CD14-positive monocyte (primary cell): ENCODE measurements around the gene C1QTNF6. TPM values are rescaled to one million over a fixed set of nuclear protein-coding genes. Genes with fewer than 3 reads are reported as not detected.

Source experiments
- DNase-seq, 3 donors: peaks; one replicate each; pipeline ENCODE4 v3.0.0-alpha.2; 2011 to 2022
- H2AFZ ChIP-seq: 2 replicates; pipeline ENCODE4 v1.6.0; 2012; ENCODE audit warnings: mild to moderate bottlenecking, low read depth, low read length, inconsistent platforms; ENCODE audit not compliant: insufficient read depth, poor library complexity, severe bottlenecking
- H3K27ac ChIP-seq, 2 donors: 1 replicate in 1 of 2; 2 replicates in 1 of 2; pipeline ENCODE4 v1.5.1; 2012 to 2013; ENCODE audit warnings: low read length in 2 of 2, control low read depth in 1 of 2, inconsistent platforms in 1 of 2, low read depth in 1 of 2, mild to moderate bottlenecking in 1 of 2
- H3K27me3 ChIP-seq, 2 donors: one replicate each; pipeline versions ENCODE4 v1.6.0 to v1.6.1; 2011 to 2013; ENCODE audit warnings: low read length in 2 of 2; ENCODE audit not compliant: control insufficient read depth in 2 of 2, insufficient read depth in 2 of 2
- H3K36me3 ChIP-seq, 2 donors: replicated peaks in 1 of 2; 1 replicate in 1 of 2; 2 replicates in 1 of 2; pipeline versions ENCODE4 v1.5.1 to v1.6.1; 2012 to 2013; ENCODE audit warnings: low read length in 2 of 2, control low read depth in 1 of 2, inconsistent platforms in 1 of 2, mild to moderate bottlenecking in 1 of 2; ENCODE audit not compliant: insufficient read depth in 2 of 2, control insufficient read depth in 1 of 2
- H3K4me1 ChIP-seq, 2 donors: 1 replicate in 1 of 2; 2 replicates in 1 of 2; pipeline versions ENCODE4 v1.5.1 to v1.6.1; 2012 to 2013; ENCODE audit warnings: low read length in 2 of 2, control low read depth in 1 of 2, inconsistent platforms in 1 of 2, mild to moderate bottlenecking in 1 of 2, moderate library complexity in 1 of 2; ENCODE audit not compliant: insufficient read depth in 2 of 2, control insufficient read depth in 1 of 2
- H3K4me2 ChIP-seq: replicated peaks from 2 replicates; pipeline ENCODE3; 2012; ENCODE audit warnings: low read length, moderate library complexity, mild to moderate bottlenecking; ENCODE audit not compliant: poor library complexity, severe bottlenecking; ENCODE audit errors: extremely low read depth
- H3K4me3 ChIP-seq, 3 experiments: fragments of 200-600 bp in 1 of 3; sonication (generic) in 1 of 3; replicated peaks in 1 of 3; 1 replicate in 2 of 3; 2 replicates in 1 of 3; pipeline ENCODE4 v1.5.1; 2011 to 2013; ENCODE audit warnings: low read length in 3 of 3, mild to moderate bottlenecking in 3 of 3, control low read depth in 2 of 3, low read depth in 2 of 3, inconsistent platforms in 1 of 3, moderate library complexity in 1 of 3
- H3K79me2 ChIP-seq: 2 replicates; pipeline ENCODE4 v1.6.0; 2012; ENCODE audit warnings: mild to moderate bottlenecking, control low read depth, inconsistent platforms, low read length, moderate library complexity; ENCODE audit not compliant: insufficient read depth
- H3K9ac ChIP-seq: 2 replicates; pipeline ENCODE4 v1.6.0; 2017; ENCODE audit warnings: low read length, mild to moderate bottlenecking; ENCODE audit not compliant: insufficient read depth, poor library complexity, severe bottlenecking
- H3K9me3 ChIP-seq, 2 donors: replicated peaks in 1 of 2; 1 replicate in 1 of 2; 2 replicates in 1 of 2; pipeline versions ENCODE4 v1.5.1 to v1.6.1; 2012 to 2013; ENCODE audit warnings: low read length in 2 of 2, control low read depth in 1 of 2; ENCODE audit not compliant: control insufficient read depth in 1 of 2, insufficient read depth in 1 of 2
- H4K20me1 ChIP-seq: 2 replicates; pipeline ENCODE4 v1.6.0; 2012; ENCODE audit warnings: mild to moderate bottlenecking, low read length, control low read depth, moderate library complexity; ENCODE audit not compliant: insufficient read depth
- H3K27ac Mint-ChIP-seq, 7 donors: one replicate each; pipeline ENCODE4 v1.8.0; 2020; ENCODE audit warnings: mild to moderate bottlenecking in 7 of 7, mixed read lengths in 7 of 7, moderate library complexity in 6 of 7, inconsistent platforms in 2 of 7
- H3K27me3 Mint-ChIP-seq, 3 donors: one replicate each; pipeline ENCODE4 v1.8.0; 2021 to 2022; ENCODE audit warnings: low read depth in 3 of 3, mild to moderate bottlenecking in 3 of 3, mixed read lengths in 3 of 3, moderate library complexity in 3 of 3, inconsistent platforms in 1 of 3
- H3K36me3 Mint-ChIP-seq, 2 donors: one replicate each; pipeline ENCODE4 v1.8.0; 2020; ENCODE audit warnings: mixed read lengths in 2 of 2, inconsistent platforms in 1 of 2, mild to moderate bottlenecking in 1 of 2
- H3K4me1 Mint-ChIP-seq: one replicate; pipeline ENCODE4 v1.8.0; 2020; ENCODE audit warnings: mild to moderate bottlenecking, mixed read lengths
- H3K4me3 Mint-ChIP-seq, 2 donors: one replicate each; pipeline ENCODE4 v1.8.0; 2020; ENCODE audit warnings: mild to moderate bottlenecking in 2 of 2, mixed read lengths in 2 of 2, moderate library complexity in 1 of 2
- H3K9me3 Mint-ChIP-seq, 7 donors: one replicate each; pipeline ENCODE4 v1.8.0; 2020 to 2022; ENCODE audit warnings: mixed read lengths in 7 of 7, mild to moderate bottlenecking in 6 of 7, moderate library complexity in 6 of 7, inconsistent platforms in 2 of 7
- WGBS: methylation state at CpG from one replicate; pipeline ENCODE4 v1.1.5; 2013; ENCODE audit warnings: missing lambda C conversion rate; ENCODE audit not compliant: insufficient coverage; 5-methylcytosine and 5-hydroxymethylcytosine counted together
- intact Hi-C, 2 donors: fragments of 100-400 bp; cut with micrococcal nuclease; formaldehyde crosslinking; loops; one replicate each; pipeline versions ENCODE4 v1.15.0 to v1.15.1; 2023
- polyA plus RNA-seq, 3 donors: library from polyadenylated mRNA; depleted of rRNA in 1 of 3; unstranded in 2 of 3; stranded (reverse) in 1 of 3; fragments of 300-500 nt in 2 of 3; fragments of >200 nt in 1 of 3; fragmentation: Illumina TruSeq in 2 of 3; gene quantifications; 1 replicate in 2 of 3; 2 replicates in 1 of 3; pipeline ENCODE4 v1.2.3, GENCODE V29; 2012 to 2021
- TF ChIP-seq, protein P1 (sequence below): fragments of 200-600 bp; IDR thresholded peaks from one replicate; pipeline ENCODE4 v1.8.0; 2022; ENCODE audit warnings: antibody characterized with exemption, mild to moderate bottlenecking

The C1QTNF6 gene
- polyA plus RNA-seq, 3 donors = 0.14 to 2.3 (median 0.24) TPM

DNA sequence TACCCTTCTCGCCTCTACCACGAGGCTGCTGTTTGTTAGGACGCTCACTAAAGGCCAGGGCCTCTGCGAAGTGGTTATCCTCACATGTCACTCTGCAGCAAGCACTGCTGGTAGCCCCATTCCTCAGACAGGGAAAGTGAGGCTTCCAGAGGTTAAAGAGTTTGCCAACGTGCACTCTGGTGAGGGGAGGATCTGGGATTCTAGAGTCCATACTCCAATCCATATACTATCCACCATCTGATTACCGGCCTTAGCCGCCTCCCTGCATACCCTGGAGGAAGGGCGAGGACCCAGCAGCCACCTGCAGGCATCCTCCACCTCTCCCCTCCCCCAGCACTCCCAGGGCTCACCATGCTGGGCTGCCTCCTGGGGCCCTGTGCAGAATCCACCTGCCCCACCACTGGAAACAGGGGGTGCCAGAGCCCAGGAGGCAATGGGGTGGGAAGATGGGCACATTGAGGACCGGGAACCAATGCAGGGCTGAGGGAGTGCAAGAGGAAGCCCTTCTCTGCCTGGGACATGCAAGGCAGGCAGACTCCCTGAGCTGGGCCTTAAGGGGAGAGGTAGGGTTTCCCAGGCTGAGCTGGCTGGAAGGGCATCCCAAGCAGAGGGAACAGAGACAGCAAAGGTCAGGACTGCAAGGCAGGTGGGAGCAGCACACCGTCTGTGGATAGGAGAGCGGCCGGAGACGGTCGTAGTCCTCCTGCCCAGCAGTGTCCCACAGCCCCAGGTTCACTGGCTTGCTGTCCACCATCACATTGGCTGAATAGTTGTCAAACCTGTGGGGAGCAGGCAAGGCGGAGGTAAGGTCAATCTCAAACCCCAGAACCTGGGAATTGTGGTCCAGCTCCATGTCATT is 44.3 kb upstream of the C1QTNF6 start:
- H3K4me1 ChIP-seq = peaks cover 85 to 98% of the 10 kb centered on the region in 2 donors
- no peak overlapping the region for H3K4me3 ChIP-seq
- peaks cover 81% of the 10 kb centered on the region for H4K20me1 ChIP-seq
- no peaks in the 10 kb centered on the region for H3K27me3 ChIP-seq
- peak overlapping the region in 6 of 7 donors; percentile 91 to 99 (median 96) for H3K27ac Mint-ChIP-seq
- no peaks in the 10 kb centered on the region for H3K9me3 Mint-ChIP-seq
- TF ChIP-seq, protein P1, sequence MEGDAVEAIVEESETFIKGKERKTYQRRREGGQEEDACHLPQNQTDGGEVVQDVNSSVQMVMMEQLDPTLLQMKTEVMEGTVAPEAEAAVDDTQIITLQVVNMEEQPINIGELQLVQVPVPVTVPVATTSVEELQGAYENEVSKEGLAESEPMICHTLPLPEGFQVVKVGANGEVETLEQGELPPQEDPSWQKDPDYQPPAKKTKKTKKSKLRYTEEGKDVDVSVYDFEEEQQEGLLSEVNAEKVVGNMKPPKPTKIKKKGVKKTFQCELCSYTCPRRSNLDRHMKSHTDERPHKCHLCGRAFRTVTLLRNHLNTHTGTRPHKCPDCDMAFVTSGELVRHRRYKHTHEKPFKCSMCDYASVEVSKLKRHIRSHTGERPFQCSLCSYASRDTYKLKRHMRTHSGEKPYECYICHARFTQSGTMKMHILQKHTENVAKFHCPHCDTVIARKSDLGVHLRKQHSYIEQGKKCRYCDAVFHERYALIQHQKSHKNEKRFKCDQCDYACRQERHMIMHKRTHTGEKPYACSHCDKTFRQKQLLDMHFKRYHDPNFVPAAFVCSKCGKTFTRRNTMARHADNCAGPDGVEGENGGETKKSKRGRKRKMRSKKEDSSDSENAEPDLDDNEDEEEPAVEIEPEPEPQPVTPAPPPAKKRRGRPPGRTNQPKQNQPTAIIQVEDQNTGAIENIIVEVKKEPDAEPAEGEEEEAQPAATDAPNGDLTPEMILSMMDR = no peak
- 96% methylated on average over 11 of the region's 15 CpGs for WGBS
- intact Hi-C loops = no loop called here
- H3K27me3 Mint-ChIP-seq = peaks cover 0 to 3% (median 0%) of the 10 kb centered on the region in 3 donors
- H3K27ac ChIP-seq = peak overlapping the region; percentile 90 to 100
- no peaks in the 10 kb centered on the region for H3K9me3 ChIP-seq
- peaks cover 92% of the 10 kb centered on the region for H3K79me2 ChIP-seq
- no peak overlapping the region for H3K4me3 Mint-ChIP-seq
- no peak overlapping the region for H2AFZ ChIP-seq
- H3K9ac ChIP-seq = peak overlapping the region; percentile 27
- H3K4me2 ChIP-seq = no peak overlapping the region
- peaks cover 62 to 76% of the 10 kb centered on the region in 2 donors for H3K36me3 ChIP-seq
- peaks cover 70 to 94% of the 10 kb centered on the region in 2 donors for H3K36me3 Mint-ChIP-seq
- H3K4me1 Mint-ChIP-seq = peaks cover 93% of the 10 kb centered on the region
- DNase-seq = no peak

DNA sequence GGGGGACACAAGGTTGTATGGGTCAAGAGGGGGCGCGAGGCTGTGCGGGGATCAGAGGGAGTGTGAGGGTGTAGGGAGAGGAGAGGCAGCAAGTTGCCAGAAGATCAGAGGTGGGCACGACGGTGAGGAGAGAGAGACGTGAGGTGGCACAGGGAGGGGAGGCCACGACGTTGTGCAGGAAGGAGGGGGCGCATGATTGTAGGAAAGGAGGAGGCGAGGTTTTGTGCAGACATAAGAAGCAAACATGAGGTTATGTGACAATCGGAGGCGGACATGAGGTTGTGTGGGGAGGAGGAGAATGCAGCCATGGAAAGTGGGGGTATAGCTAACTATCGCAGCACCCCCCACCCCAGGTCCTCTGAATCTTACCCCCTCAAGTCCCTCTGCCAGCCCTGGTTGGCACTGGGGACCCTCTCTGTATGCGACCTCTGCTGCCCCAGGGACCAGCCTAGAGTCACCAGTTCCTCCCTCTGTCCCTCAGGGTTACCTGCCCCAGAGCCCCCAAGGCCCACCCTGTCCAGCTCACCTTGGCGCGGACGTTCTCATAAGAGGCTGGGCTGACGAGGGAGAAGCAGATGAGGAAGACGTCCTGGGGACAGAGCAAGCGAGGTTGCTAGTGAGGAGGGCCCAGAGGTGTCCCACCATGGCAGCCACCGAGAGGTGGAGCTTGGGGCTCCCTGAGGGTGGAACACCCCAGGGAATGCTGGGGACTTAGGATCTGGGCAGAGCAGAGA is 43.5 kb upstream of the C1QTNF6 start:
- 70% methylated on average over 15 of the region's 21 CpGs for WGBS
- H3K79me2 ChIP-seq = peaks cover 85% of the 10 kb centered on the region
- H3K27me3 ChIP-seq = no peaks in the 10 kb centered on the region
- H3K4me1 Mint-ChIP-seq = peaks cover 86% of the 10 kb centered on the region
- H2AFZ ChIP-seq = no peak overlapping the region
- peaks cover 58 to 72% of the 10 kb centered on the region in 2 donors for H3K36me3 ChIP-seq
- TF ChIP-seq, protein P1 = no peak
- peak overlapping the region; percentile 91 to 99 (median 97) for H3K27ac Mint-ChIP-seq
- H3K9ac ChIP-seq = peak overlapping the region; percentile 41
- peaks cover 0 to 3% (median 0%) of the 10 kb centered on the region in 3 donors for H3K27me3 Mint-ChIP-seq
- no peak overlapping the region for H3K4me3 Mint-ChIP-seq
- H3K27ac ChIP-seq = peak overlapping the region; percentile 90 to 100
- H3K4me3 ChIP-seq = no peak overlapping the region
- no peaks in the 10 kb centered on the region for H3K9me3 Mint-ChIP-seq
- H3K36me3 Mint-ChIP-seq = peaks cover 67 to 87% of the 10 kb centered on the region in 2 donors
- H4K20me1 ChIP-seq = peaks cover 75% of the 10 kb centered on the region
- DNase-seq = no peak
- H3K4me1 ChIP-seq = peaks cover 78 to 91% of the 10 kb centered on the region in 2 donors
- intact Hi-C loops = no loop called here
- no peaks in the 10 kb centered on the region for H3K9me3 ChIP-seq
- H3K4me2 ChIP-seq = no peak overlapping the region
